IMR-90 (cell line): ENCODE measurements around the gene MAN1A2. TPM values are rescaled to one million over a fixed set of nuclear protein-coding genes. Genes with fewer than 3 reads are reported as not detected.

Experiments
- ATAC-seq: fragments of 200-7000 bp; cut with Tn5 transposase; 2 replicates; pipeline ENCODE4 v1.9.1; 2020; ENCODE audit warnings: low read depth, mild to moderate bottlenecking, moderate library complexity
- BruUV-seq: library from RNA; stranded (reverse); fragments of 400-500 nt; replicated peaks from 2 replicates; lab custom pipeline; 2021; lab: Mats Ljungman, UMichigan
- CTCF ChIA-PET: fragments of 300-600 bp; formaldehyde crosslinking; extraction: SDS; loops from one replicate; lab custom pipeline; 2021; ENCODE audit warnings: antibody characterized with exemption; lab: Yijun Ruan, JAX
- POLR2A ChIA-PET: fragments of 300-600 bp; sonication (Branson Sonifier 250); formaldehyde crosslinking; loops from one replicate; lab custom pipeline; 2022; ENCODE audit warnings: antibody characterized with exemption; ENCODE audit not compliant: unreplicated experiment; lab: Charles Lee
- DNase-seq: peaks from one replicate; pipeline ENCODE4 v3.0.0; 2013
- H2AFZ ChIP-seq: replicated peaks from 2 replicates; pipeline ENCODE3; 2013; ENCODE audit warnings: low read length, mild to moderate bottlenecking; ENCODE audit not compliant: poor library complexity
- H2AK5ac ChIP-seq: 2 replicates; pipeline ENCODE4 v1.6.1; 2013; ENCODE audit warnings: low read depth, low read length, inconsistent platforms
- H2AK9ac ChIP-seq: replicated peaks from 2 replicates; pipeline ENCODE3; 2013; ENCODE audit warnings: mild to moderate bottlenecking, low read depth, low read length, moderate library complexity; ENCODE audit not compliant: poor library complexity
- H2BK120ac ChIP-seq: 2 replicates; pipeline ENCODE4 v1.6.1; 2013; ENCODE audit warnings: low read depth, low read length, inconsistent platforms
- H2BK15ac ChIP-seq: 3 replicates; pipeline ENCODE4 v1.6.1; 2013; ENCODE audit warnings: low read depth, low read length, inconsistent platforms
- H2BK20ac ChIP-seq: 2 replicates; pipeline ENCODE4 v1.6.1; 2013; ENCODE audit warnings: low read depth, mild to moderate bottlenecking, inconsistent platforms, low read length, moderate library complexity
- H2BK5ac ChIP-seq: 2 replicates; pipeline ENCODE4 v1.6.1; 2013; ENCODE audit warnings: mild to moderate bottlenecking, low read depth, low read length, inconsistent platforms; ENCODE audit not compliant: poor library complexity, severe bottlenecking
- H3K14ac ChIP-seq: replicated peaks from 2 replicates; pipeline ENCODE4 v1.6.1; 2013; ENCODE audit warnings: low read depth, low read length, inconsistent platforms
- H3K18ac ChIP-seq: 2 replicates; pipeline ENCODE4 v1.6.1; 2013; ENCODE audit warnings: low read depth, low read length, control low read depth
- H3K23ac ChIP-seq: 2 replicates; pipeline ENCODE4 v1.6.1; 2013; ENCODE audit warnings: low read depth, low read length, inconsistent platforms
- H3K27ac ChIP-seq: 2 replicates; pipeline ENCODE4 v1.5.1; 2013; ENCODE audit warnings: mild to moderate bottlenecking, control low read depth, low read length; ENCODE audit not compliant: insufficient read depth
- H3K27me3 ChIP-seq: 2 replicates; pipeline ENCODE4 v1.6.1; 2013; ENCODE audit warnings: low read length; ENCODE audit not compliant: control insufficient read depth, insufficient read depth
- H3K36me3 ChIP-seq: 2 replicates; pipeline ENCODE4 v1.6.1; 2013; ENCODE audit warnings: low read length, mixed read lengths; ENCODE audit not compliant: control insufficient read depth, insufficient read depth
- H3K4ac ChIP-seq: 2 replicates; pipeline ENCODE4 v1.6.1; 2013; ENCODE audit warnings: low read depth, low read length, inconsistent platforms
- H3K4me1 ChIP-seq: 2 replicates; pipeline ENCODE4 v1.6.1; 2013; ENCODE audit warnings: low read length, mixed read lengths; ENCODE audit not compliant: control insufficient read depth, insufficient read depth
- H3K4me2 ChIP-seq: 2 replicates; pipeline ENCODE4 v1.6.1; 2013; ENCODE audit warnings: low read depth, mild to moderate bottlenecking, control low read depth, low read length, moderate library complexity
- H3K4me3 ChIP-seq: 2 replicates; pipeline ENCODE4 v1.5.1; 2013; ENCODE audit warnings: low read depth, mild to moderate bottlenecking, control low read depth, low read length, moderate library complexity; ENCODE audit not compliant: insufficient read depth
- H3K56ac ChIP-seq: 2 replicates; pipeline ENCODE4 v1.6.1; 2013; ENCODE audit warnings: low read length, inconsistent platforms; ENCODE audit not compliant: insufficient read depth; ENCODE audit errors: extremely low read depth
- H3K79me1 ChIP-seq, 2 experiments: 2 replicates each; pipeline ENCODE4 v1.6.1; 2013; ENCODE audit warnings: low read length in 2 of 2, inconsistent platforms in 1 of 2, low read depth in 1 of 2
- H3K9ac ChIP-seq: 2 replicates; pipeline ENCODE4 v1.6.1; 2013; ENCODE audit warnings: low read depth, low read length, control low read depth
- H3K9me1 ChIP-seq: 2 replicates; pipeline ENCODE4 v1.6.1; 2013; ENCODE audit warnings: low read length, inconsistent platforms; ENCODE audit not compliant: insufficient read depth
- H3K9me3 ChIP-seq: 2 replicates; pipeline ENCODE4 v1.6.1; 2013; ENCODE audit warnings: low read length; ENCODE audit not compliant: control insufficient read depth, insufficient read depth
- H4K20me1 ChIP-seq: 2 replicates; pipeline ENCODE4 v1.6.1; 2013; ENCODE audit warnings: low read length, inconsistent platforms; ENCODE audit not compliant: insufficient read depth
- H4K5ac ChIP-seq: 2 replicates; pipeline ENCODE4 v1.6.1; 2013; ENCODE audit warnings: mild to moderate bottlenecking, low read depth, low read length, control low read depth
- H4K8ac ChIP-seq, 2 experiments: 2 replicates each; pipeline ENCODE4 v1.6.1; 2013; ENCODE audit warnings: low read depth in 2 of 2, low read length in 2 of 2, control low read depth in 1 of 2, inconsistent platforms in 1 of 2
- H4K91ac ChIP-seq: 2 replicates; pipeline ENCODE4 v1.6.1; 2013; ENCODE audit warnings: low read depth, low read length, inconsistent platforms; ENCODE audit not compliant: insufficient read depth
- FOS ChIP-seq: fragments of 150-350 bp; IDR thresholded peaks from 2 replicates; pipeline ENCODE4 v1.6.1; 2016; ENCODE audit warnings: low read depth, low read length
- MAFK ChIP-seq: IDR thresholded peaks from 2 replicates; pipeline ENCODE4 v1.6.1; 2012; ENCODE audit warnings: low read depth, low read length, improper control_type of control experiment
- MAZ ChIP-seq: IDR thresholded peaks from 2 replicates; pipeline ENCODE4 v1.6.1; 2012; ENCODE audit warnings: low read depth, mild to moderate bottlenecking, low read length, improper control_type of control experiment, moderate library complexity, borderline replicate concordance
- WGBS, 2 experiments: methylation state at CpG; one replicate each; pipeline versions ENCODE4 v1.1.5 to v1.1.7; 2013; ENCODE audit warnings: missing lambda C conversion rate in 2 of 2; ENCODE audit not compliant: insufficient read length in 1 of 2; ENCODE audit errors: extremely low coverage in 2 of 2; 5-methylcytosine and 5-hydroxymethylcytosine counted together
- dilution Hi-C: fragments of 300-500 bp; cut with HindIII; formaldehyde crosslinking; loops from one replicate; pipeline ENCODE4 v1.14.3; 2018; ENCODE audit warnings: low sequenced_read_pairs; ENCODE audit not compliant: unreplicated experiment
- in situ Hi-C: fragments of 300-500 bp; cut with MboI; formaldehyde crosslinking; loops from 3 replicates; pipeline ENCODE4 v1.14.3; 2019; ENCODE audit warnings: low sequenced_read_pairs, inconsistent platforms, mixed read lengths
- intact Hi-C: fragments of 100-400 bp; cut with micrococcal nuclease; formaldehyde crosslinking; loops from 2 replicates; pipeline ENCODE4 v1.10.0; 2022
- polyA plus RNA-seq, 3 experiments: library from polyadenylated mRNA; depleted of rRNA; stranded (reverse); fragments of >200 nt; gene quantifications; 2 replicates each; pipeline ENCODE4 v1.2.3, GENCODE V29; 2012; ENCODE audit warnings: low replicate concordance in 1 of 3
- total RNA-seq: library from RNA; depleted of rRNA; stranded (reverse); fragments of >200 nt; gene quantifications from 2 replicates; pipeline ENCODE4 v1.2.3, GENCODE V29; 2012
- TF ChIP-seq, protein P1 (sequence below): fragments of 150-350 bp; IDR thresholded peaks from 2 replicates; pipeline ENCODE4 v1.6.1; 2017; ENCODE audit warnings: mild to moderate bottlenecking, antibody characterized with exemption, low read length, low read depth
- TF ChIP-seq, protein P2 (sequence below): fragments of 150-350 bp; IDR thresholded peaks from 2 replicates; pipeline ENCODE4 v1.6.1; 2016; ENCODE audit warnings: low read depth, mild to moderate bottlenecking, low read length, moderate library complexity, borderline replicate concordance

Gene MAN1A2
- total and polyA plus RNA-seq, 2 of the 4 experiments (the other 2 are of a cell fraction) = 12.4 to 29.4 TPM

DNA sequence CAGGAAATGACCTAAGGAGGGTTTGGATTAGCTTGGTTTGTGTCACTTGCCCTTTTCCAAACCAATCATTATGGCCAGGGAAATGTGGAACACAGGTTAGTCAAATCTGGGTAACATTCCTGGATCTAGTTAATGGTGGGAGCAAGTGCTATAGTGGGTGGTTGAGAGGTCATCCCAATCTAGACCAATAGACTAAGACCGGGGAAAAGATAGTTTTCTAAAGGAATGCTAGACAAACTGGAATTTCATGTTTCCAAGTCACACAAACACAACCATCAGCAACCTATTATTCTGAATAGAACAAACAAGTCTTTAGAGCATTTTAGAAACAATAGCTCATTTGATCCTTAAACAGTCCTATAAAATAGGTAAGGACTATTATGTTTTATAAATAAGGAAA is 4.3 kb upstream of the MAN1A2 start:
- Histone ChIP-seq H3K79me1 (peaks cover 0 to 15% of the 10 kb centered on the region in 2 experiments; a peak in 2 of 4 replicates), H2AK5ac (no peak overlapping the region), H4K91ac (no peak overlapping the region), H4K8ac (no peak overlapping the region), H3K27me3 (no peaks in the 10 kb centered on the region), H4K5ac (no peak overlapping the region), H2BK120ac (no peak overlapping the region), H3K9me1 (no peaks in the 10 kb centered on the region), H3K18ac (no peak overlapping the region), H2AK9ac (no peak overlapping the region), H3K4me1 (peaks cover 4% of the 10 kb centered on the region), H3K36me3 (no peaks in the 10 kb centered on the region), H3K27ac (no peak overlapping the region), H2BK20ac (no peak overlapping the region), H3K4me3 (no peak overlapping the region), H3K4me2 (no peak overlapping the region), H3K4ac (no peak overlapping the region), H2BK5ac (no peak overlapping the region), H3K9me3 (no peaks in the 10 kb centered on the region), H3K14ac (no peak overlapping the region), H4K20me1 (no peaks in the 10 kb centered on the region; the same call in 1 of the 2 replicates), H2BK15ac (no peak overlapping the region), H3K9ac (no peak overlapping the region), H3K23ac (no peak overlapping the region), H2AFZ (no peak overlapping the region), H3K56ac (no peak overlapping the region)
- POLR2A ChIA-PET = no interaction called here
- TF ChIP-seq, protein P1, sequence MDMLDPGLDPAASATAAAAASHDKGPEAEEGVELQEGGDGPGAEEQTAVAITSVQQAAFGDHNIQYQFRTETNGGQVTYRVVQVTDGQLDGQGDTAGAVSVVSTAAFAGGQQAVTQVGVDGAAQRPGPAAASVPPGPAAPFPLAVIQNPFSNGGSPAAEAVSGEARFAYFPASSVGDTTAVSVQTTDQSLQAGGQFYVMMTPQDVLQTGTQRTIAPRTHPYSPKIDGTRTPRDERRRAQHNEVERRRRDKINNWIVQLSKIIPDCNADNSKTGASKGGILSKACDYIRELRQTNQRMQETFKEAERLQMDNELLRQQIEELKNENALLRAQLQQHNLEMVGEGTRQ = no peak
- TF ChIP-seq MAZ (no peak), MAFK (no peak), FOS (no peak)
- TF ChIP-seq, protein P2, sequence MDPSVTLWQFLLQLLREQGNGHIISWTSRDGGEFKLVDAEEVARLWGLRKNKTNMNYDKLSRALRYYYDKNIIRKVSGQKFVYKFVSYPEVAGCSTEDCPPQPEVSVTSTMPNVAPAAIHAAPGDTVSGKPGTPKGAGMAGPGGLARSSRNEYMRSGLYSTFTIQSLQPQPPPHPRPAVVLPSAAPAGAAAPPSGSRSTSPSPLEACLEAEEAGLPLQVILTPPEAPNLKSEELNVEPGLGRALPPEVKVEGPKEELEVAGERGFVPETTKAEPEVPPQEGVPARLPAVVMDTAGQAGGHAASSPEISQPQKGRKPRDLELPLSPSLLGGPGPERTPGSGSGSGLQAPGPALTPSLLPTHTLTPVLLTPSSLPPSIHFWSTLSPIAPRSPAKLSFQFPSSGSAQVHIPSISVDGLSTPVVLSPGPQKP = no peak
- no peak for ATAC-seq
- dilution Hi-C loops (no loop called here), intact Hi-C loops (loop anchor here (10.0 kb wide), 2 partner anchors 218 to 392 kb away; no protein-coding TSS in a partner anchor), in situ Hi-C loops (loop anchor here (25.0 kb wide), 1 partner anchor 399 kb away; no protein-coding TSS in a partner anchor)
- DNase-seq = no peak
- no TSS peak for BruUV-seq
- WGBS, 2 experiments = no CpG with 5 or more reads among the region's 1 CpG
- CTCF ChIA-PET = no interaction called here
